Stimulated activated CD4-positive, alpha-beta T cell treated with anti-CD3 and anti-CD28 coated beads, TNF-alpha, amount 100 ng/mL, for 24 hours (primary cell): Measurements from ENCODE around the gene TEX48.

Source experiments
- DNase-seq, 3 experiments: peaks; one replicate each; pipeline ENCODE4 v3.0.0-alpha.2; 2020; ENCODE audit warnings: low read depth in 3 of 3

TEX48 gene, protein sequence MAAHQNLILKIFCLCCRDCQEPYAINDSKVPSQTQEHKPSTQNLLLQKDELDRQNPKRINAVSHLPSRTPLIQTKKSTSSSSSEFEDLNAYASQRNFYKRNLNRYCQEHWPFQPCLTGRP

DNA sequence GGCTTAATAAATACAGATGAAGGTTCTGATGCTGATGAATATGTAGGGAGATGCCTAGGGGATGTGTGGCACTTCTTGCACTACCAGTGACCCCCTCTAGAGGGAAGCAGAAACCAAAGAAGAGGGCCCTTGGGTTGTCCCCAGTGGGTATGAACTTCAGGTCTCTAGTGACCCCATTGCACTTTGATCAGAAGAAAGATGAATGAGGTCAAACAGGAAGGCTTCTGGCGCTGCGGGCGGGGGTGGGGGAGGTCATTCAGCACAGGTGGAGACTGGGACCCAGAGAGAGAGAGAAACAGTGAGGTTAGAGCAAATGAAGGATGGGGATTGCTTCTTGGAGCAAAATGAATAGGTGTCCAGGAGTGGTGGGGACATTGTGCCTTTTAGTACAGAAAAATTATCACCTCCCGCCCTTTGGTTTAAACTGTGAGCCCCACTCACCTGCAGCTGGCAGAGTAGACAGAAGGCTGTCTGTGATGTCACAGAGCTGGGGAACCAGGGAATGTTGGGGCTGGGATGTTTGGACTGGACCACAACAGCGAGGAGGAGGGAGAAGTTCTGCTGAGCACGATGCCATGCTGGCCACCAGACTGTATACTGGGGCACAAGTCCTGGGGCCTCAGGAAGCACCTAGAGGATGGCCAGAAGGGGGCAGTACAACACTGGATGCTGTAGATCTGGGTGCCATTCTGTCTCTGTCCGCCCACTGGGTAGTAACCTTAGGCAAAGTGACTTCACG lies at the start of gene TEX48:
TEX48 (minus strand) TSS at position 599 of the 739 bp plus-strand sequence. CDS start 10,469 bp downstream, outside the sequence.
- peak; percentile 69 to 81 (median 75) for DNase-seq

DNA sequence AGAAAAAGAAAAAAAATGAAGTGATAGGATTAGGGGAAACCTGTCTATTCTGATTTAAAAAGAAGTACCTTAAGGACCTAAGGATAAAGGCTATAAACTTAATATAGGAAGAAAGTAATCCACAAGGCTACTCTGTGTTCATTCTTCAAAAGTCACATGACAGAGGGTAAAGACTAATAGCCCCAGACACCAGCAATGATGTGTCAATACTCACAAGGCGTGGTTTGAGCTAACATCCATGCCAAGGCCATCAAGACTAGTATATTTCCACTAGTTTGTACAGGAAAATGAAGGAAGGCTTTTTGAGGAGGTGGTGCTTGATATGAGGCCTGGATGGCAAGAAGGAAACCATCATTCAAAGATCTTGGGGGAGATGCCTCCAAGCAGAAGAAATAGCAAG lies 49.7 kb upstream of the TEX48 start:
- no peak for DNase-seq

DNA sequence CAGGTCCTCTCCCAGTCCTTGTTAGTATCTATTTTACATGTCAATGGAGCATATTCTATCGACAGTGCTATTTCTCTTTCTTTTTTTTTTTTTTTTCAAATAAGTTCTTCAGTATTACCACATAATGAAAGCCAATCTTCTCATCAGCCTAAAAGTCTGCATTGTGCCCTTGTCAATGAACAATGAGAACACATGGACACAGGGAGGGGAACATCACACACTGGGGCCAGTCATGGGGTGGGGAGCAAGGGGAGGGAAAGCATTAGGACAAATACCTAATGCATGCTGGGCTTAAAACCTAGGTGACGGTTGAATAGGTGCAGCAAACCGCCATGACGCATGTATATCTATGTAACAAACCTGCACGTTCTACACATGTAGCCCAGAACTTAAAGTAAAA lies 47.7 kb upstream of the TEX48 start:
- DNase-seq, result no peak

DNA sequence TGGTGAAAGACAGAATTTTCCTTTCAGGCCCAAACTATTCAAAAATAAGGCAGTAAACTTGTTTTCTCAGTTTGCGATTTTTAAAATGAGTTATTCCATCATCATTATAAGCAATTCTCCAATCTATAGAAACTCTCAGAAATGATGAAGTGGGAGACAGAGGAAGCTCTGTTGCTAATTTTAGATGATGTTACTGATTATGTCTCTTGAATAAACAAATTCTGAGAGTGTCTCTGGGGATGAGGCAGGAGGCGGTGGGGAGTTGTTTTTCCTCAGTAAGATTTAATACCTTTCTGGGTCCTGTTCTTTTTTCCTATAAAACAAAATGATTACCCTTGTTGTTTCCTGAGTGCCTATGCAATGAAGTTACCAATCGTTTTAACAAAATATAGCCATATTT lies 43.9 kb upstream of the TEX48 start:
- DNase-seq, result no peak

DNA sequence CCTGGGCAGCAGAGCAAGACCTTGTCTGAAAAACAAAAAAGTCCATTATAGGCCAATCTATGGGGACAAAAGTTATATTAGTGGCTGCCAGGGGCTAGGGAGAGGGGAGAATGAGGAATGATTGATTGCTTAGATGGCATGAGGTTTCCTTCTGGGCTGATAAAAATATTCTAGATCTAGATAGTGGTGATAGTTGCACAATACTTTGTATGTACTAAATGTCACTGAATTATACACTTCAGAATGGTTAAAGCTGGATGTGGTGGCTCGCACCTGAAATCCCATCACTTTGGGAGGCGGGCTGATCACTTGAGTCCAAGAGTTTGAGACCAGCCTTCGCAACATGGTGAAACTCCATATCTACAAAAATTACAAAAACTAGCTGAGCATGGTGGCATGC lies 42.8 kb upstream of the TEX48 start:
- DNase-seq, result no peak

DNA sequence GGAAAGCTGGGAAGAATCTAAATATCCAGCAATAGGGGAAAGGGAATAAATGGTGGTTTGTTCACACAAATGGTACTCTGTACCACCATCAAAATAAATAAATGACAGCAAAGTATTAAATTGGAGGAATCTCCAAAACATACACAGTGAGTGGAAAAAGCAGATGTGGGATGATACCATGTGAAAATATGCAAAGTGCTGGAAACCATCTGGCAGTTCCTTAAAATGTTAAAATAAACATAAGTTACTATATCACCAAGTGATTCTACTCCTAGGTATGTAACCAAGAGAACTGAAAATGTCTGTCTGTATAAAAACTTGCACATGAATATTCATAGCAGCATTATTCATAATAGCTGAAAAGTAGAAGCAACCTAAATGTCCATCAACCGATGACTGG lies 41.9 kb upstream of the TEX48 start:
- no peak for DNase-seq

DNA sequence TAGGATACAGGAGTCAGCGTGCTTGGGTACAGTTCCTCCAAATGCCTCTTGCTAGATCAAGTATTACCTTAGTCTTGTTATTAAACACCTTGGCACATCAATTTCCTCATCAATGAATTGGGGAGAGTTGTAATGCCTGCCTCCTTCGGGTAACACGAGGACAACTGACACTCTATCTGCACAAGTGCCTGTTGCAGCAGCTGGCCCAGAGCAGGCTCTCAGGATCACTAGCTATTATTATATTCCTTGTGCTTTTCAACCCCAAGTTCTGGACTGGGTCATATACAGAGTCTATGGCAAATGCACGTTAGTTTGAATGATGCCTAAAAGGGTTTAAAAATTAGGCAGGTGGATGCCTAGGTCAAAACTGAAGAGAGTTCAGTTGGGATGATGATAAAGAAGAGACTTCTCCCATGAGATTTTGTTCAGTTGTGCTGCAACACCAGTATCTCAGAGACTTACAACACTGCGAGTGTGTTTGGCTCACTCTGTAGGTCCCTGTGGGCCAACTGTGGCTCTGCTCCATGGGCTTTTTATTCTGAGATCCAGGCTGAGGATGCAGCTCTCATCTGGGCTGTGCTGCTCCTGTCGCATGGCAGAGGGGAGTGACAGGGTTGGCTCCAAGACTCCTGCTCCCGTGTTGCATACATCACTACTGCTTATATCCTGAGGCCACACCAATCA lies 41.1 kb upstream of the TEX48 start:
- no peak for DNase-seq

DNA sequence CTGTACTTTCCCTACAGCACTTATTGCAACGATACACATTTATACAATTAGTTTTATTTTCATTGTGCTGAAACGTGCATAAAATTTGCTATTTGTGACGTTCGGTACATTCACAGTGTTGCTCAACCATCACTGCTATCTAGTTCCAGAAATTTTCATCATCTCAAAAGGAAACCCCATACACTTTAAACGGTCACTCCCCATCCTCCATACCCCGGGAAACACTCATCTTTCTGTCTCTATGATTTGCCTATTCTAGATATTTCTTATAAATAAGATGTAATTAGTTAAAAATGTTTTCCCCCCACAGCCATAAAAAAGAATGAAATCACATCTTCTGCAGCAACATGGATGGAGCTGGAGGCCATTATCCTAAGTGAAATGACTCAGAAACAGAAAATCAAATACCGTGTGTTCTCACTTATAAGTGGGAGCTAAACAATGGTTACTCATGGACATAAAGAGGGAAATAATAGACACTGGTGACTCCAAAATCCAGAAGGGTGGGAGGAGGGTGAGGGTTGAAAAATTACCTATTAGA lies 40.2 kb upstream of the TEX48 start:
- no peak for DNase-seq

DNA sequence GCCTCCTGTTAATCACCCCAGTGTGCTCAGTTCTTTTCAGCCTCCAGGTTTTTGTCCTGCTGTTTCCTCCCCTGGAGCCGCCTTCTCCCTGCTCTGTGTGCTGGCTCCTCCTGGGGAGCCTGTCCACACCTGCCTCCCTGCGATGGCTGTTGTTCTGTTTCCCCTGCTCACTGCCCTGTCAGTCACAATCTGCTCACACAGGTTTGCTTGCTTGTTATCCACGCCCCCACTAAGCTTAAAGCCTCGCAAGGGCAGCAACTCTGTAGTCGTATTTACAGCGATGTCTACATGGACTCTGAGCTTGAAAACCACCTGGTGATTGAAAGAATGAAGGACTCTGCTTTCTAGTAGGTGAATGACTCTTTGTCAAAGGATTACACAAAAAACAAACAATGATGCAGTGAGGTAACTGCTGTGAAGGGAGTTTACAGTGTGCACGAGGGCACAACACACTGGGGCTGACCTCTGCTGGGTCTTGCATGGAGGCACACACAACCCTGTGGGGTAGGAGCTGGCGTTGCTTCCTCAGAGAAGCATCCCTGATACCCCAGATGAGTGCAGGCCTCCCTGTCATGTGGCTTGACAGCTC lies 39.6 kb upstream of the TEX48 start:
- no peak for DNase-seq

DNA sequence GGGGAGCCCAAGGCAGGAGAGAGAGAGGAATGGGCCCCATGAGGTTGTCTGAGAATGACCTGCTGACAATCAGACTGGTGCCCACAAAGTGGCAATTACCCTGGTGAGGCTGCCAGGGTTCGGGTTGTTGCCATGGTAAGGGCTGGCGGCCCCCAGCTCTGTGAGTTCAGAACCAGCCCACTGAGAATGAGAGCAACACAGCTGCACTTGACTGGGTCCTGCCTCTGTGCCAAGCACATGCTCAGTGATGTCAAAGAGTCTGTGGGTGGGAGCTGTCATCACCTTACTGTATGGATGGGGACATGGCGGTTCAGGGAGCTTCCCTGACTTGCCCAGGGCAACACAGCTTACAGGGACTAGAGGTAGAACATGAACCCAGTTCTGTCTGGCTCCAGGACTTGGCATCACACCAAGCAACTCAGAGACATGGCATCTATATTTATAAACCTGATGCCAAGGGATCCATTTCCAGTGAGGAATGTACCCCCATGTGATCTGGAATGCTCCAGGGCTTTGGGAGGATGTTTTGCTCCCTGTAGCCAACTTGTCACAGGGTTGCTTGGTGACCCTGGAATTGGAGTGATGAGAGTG lies 38.2 kb upstream of the TEX48 start:
- DNase-seq, result no peak

DNA sequence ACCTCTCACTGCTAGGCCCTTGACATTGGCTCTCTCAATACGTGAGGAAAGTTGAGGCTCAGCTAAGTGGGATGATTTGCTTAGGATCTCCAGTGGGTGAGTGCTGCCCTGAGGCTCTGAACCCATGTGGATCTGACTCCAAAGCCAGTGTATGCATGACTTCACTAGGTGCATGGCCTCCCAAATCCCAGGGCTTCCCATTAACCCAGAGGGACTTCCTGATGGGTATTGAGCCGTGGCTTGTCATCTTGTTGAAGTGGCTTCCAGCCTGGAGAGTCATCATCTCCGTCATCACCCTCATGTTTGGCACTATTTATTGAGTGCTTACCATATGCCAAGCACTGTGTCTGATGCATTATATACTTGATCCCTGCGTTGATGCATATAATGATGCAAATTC lies 37.3 kb upstream of the TEX48 start:
- DNase-seq, result no peak

DNA sequence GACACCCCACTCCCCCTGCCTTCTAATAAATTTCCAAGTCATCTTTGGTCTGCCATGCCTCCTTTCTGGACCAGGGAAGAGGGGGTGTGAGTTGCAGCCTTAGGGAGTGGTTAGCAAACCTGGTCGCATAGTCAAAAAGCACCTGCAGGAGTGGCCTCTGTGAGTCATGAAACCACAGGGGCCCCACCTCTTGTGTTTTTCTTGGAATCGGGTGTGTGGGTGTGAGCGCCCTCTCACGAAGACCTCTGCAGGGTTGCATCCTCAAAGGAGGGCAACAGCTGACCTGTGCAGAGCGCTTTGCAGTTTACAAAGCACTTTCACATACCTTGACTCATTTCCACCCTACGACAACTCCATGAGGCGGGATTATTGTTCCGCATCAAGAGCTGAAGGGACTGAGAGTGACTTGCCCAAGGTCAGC lies 36.8 kb upstream of the TEX48 start:
- peak; percentile 82 to 90 (median 87) for DNase-seq

DNA sequence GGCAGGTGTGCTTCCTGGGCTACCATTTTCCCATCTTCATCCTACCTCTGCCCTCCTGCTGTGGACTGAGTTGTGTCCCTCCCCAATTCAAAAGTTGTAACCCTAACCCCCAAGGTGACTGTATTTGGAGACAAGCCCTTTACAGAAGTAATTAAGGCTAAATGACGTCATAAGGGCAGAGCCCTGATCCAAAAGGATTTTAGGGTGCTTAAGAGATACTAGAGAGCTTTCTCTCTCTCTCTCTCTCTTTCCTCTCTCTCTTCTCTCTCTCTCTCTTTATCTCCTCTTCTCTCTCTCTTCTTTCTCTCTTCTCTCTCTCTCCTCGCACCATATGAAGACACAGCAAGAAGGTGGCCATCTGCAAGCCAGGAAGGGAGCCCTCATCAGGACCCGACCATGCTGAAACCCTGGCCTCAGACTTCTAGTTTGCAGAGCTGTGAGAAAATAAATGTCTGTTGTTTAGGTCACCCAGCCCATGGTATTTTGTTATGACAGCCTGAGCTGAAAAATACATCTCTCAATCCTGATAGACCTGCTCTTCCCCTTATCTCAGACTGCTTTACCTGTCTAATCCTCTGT lies 36.0 kb upstream of the TEX48 start:
- no peak for DNase-seq

DNA sequence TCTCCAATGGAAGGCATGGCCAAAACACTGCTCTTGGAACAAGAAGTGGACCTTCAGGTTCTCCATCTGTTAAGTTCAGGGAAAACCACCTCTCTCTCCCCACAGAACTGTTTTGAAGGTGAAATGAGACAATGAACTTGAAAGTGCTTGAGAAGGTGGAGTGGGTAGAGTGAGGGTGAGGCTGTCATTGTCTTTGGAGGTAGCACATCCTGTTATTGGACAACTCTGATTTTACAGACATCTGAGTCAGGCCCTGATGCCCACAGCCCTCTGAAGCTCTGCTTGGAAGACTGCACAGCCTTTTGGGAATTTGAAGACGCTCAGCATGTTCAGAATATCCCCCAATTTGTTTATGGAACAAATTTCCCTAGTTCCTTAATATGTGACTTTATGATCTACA lies 27.6 kb upstream of the TEX48 start:
- no peak for DNase-seq

DNA sequence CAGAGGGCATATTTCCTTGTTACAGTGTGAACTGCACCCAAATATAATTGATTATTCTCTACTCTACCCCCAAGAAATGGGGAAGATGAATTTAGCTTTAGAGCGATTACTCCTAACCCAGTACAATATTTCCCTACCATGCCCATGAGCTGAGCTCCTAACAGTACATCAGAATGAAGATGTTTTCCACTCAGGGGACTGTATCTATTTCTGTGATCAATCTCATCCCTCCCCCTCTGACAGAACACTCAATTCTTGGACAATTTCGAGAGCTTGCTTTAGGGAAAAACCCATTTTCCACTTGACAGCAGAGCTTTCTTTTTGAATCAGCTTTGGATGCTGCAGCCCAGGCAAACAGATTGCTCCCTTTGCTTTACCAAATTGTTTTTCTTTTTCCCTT lies 24.7 kb upstream of the TEX48 start:
- no peak for DNase-seq

DNA sequence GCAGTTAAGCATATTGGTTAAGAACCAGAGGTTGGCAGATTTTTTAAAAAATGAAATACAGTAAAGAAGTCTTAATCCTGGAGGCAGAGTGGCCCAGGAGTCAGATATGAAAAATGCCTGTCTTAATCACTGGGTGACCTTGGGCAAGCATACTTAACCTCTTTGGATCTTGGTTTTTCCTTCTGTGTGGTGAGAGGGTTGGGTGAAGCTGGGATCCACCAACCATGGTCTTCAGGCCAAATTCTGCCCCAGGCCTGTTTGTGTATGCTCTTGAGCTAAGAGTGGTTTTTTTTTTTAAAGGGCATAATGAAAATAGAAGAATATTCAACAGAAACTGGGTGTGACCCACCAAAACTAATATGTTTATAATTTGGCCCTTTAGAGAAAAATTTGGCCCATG lies 20.0 kb upstream of the TEX48 start:
- no peak for DNase-seq

DNA sequence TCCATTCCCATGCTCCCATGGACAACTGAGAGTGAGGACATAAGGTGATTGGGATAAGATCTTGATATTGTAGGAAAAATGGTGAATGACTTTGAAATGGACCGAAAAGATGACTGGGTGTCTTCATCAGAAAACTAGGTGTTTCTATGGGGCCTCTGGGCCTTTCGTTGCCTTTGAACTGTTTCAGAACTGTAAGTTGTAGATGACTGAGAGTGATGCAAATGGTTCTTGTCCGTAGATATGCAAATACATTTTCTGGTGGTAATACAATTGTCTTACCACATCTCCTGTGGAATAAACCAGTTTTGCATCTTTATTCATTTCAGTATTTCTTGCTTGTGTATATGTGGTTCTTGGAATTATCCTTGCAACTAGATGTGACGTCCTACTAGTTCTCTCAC lies 16.0 kb upstream of the TEX48 start:
- peak in 1 of 3 experiments; percentile 22 for DNase-seq

DNA sequence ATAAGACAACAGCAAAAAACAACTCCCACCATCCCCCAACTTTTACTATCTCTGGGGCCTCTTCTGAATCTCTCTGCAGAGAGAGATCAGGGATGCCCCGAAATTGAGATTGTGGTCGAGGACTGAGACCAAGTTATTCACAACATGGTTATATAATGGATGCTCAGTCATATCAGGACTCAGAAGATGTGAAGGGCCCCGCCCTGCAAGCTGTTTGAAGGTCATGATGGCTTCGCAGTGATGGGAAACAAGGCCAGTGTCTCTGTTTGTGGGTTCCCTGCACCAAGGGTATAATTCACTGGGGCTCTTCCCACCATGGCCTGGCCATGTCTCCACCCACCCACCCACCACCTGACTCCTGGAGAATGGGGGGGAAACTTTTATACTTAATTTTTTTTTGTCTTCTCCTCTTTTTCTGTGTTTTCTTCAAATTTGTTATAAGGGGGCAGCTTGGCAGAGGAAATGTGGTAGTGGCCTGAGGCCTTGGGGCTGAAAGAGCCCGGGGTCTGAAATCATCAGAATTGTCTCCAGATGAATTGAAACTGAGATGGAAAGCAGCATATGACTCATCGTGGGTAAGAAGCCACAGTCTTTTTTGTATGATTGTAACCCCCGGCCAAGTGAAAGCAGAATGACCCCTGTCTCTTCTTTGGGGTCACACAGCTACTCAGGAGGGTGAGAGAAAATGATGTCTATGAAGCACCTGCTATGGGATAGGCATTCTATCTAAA lies 15.0 kb upstream of the TEX48 start:
- DNase-seq, result peak in 2 of 3 experiments; percentile 52 to 77

DNA sequence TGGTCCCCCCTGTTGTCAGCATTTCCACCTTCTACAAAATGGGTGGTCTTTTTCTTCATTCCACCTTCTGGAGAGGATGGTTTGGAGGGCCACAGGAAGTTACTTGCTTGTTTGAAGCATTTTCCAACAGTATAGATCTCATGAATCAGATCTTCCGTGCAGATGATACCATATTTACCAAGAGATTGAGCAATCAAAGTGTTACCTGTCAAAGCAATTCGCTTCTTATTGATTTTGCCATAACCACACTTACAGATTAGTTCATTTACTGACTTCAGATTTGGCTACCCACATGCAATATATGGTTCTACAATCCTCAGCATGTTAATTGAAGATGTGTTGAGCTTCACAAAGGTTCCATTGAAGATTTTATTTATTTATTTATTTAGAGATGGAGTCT lies 14.0 kb upstream of the TEX48 start:
- DNase-seq, result no peak

DNA sequence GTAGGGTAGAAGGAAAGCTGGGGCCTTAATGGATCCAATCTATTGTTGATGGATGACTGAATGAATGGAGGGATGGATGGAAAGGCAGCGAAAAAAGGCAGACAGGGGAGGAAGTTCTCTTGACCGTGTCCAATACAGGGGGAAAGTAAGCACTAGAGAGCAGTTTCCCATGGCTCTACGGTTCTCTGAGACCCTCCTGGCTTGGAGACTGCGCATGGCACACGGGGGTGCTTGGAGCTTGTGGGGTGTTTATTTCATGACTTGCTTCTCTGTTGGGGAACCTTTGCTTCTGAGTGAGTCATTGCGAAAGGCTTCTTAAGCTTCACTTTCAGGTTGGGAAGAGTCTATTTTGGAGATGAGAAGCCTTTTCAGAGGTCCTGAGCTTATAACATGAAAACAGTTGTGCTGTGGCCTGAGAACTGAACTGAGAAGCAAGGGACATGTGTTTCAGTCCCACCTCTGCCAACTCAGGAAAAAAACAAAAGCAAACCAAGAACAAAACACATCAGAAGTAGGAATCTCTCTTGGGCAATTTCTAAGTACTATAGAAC lies 12.8 kb upstream of the TEX48 start:
- no peak for DNase-seq

DNA sequence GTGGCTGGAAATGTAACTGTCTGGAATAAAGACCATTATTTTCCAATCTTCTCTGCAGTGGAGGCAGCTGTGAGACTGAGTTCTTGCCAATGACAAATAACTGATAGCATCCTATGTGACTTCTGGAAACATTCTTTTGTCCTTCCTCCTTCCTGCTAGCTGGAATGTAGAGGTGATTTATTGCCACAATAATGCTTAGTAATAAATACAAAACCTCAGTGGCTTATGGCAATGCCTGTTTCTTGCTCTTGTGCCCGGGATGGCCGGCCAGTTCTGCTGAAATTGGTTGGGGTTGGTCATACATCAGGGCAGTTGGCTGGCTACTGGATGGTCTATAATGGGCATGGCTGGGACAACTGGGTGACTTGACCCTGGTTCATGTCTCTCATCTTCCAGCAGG lies 12.2 kb upstream of the TEX48 start:
- DNase-seq, result no peak
